Right renal cortex interstitium (tissue), 3 donors: ENCODE measurements around the gene NTN4. TPM values are rescaled to one million over a fixed set of nuclear protein-coding genes. Genes with fewer than 3 reads are reported as not detected.
"Not testable (repeated sequence)": the region's sequence is repeated elsewhere in the genome, so short reads cannot be mapped to it uniquely, and the experiment has no call there.

ENCODE experiments used
- DNase-seq, 3 donors: peaks; one replicate each; pipeline ENCODE4 v3.0.0-alpha.2; 2013; ENCODE audit warnings: low read depth in 3 of 3, low spot score in 2 of 3
- polyA plus RNA-seq, 3 donors: library from polyadenylated mRNA; unstranded; fragments of 120-200 nt; gene quantifications; one replicate each; pipeline ENCODE4 v1.2.1, GENCODE V29; 2013; ENCODE audit not compliant: insufficient read length in 3 of 3

NTN4 gene
- polyA plus RNA-seq, 3 donors = 99.0 to 133 (median 114) TPM

- DNase-seq = no peak
Observed at GRCh38 chr12:95718006-95718431, 72.5 kb downstream of the NTN4 start.

- DNase-seq = no peak
Observed at GRCh38 chr12:95717316-95717928, 73.1 kb downstream of the NTN4 start.

DNA sequence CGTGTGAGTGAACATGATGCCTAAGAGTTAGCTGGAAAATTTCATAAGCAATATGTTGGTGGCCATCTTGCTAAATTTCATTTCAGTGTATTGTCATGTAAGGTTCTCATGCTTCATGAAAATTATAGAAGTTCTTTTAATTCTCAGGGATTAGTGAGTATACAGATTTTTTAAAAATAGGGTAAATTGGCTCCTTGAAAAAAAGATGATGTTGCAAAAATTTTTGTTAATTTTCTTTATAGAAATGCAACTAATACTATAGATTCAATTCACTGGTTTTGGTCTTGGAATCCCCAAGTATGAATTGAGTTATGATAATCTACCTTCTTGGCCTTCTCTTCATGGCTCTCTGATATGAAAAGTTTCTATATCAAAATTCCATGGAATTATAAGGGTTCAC lies 75.4 kb downstream of the NTN4 start:
- no peak for DNase-seq

- DNase-seq = no peak
Observed at GRCh38 chr12:95712269-95712668, 78.3 kb downstream of the NTN4 start.

DNA sequence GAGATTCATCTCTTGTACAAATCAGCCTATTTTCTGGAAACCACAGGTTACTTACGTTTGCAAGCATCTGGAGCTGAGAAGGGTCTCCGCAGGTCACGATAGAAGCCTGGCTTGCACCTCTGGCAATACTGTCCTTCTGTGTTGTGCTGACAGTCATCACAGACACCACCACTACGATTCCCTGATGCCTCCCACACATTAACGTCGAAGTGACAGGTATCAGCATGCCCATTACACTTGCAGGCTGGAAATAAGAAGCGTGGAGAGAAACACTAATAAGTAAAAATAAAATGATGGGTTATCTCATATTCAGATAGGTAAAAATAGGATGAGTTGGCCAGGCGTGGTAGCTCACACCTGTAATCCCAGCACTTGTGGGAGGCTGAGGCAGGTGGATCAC lies 80.2 kb downstream of the NTN4 start:
- no peak for DNase-seq

GRCh38 chr12:95709152-95709551 lies 81.4 kb downstream of the NTN4 start:
- no peak for DNase-seq

DNA sequence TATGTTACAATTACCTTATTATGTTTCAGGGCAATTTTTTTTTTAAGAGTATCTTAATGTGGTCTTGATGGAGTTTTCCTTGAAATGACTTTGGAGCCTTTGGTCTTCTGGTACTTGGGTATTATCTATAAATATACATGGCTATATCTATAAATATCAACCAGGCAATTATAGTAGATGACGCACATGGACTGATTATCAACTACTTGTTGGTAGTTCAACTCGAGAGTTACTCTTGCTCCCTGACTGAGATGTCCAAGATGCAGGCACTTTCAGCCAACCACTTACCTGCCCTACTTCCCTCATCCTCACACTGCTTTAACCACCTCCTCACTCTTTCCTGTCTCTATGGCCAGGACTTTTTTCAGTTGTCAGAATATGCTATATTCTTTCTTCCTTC lies 85.4 kb downstream of the NTN4 start:
- no peak for DNase-seq

- DNase-seq = no peak
Observed at GRCh38 chr12:95703986-95704385, 86.6 kb downstream of the NTN4 start.

DNA sequence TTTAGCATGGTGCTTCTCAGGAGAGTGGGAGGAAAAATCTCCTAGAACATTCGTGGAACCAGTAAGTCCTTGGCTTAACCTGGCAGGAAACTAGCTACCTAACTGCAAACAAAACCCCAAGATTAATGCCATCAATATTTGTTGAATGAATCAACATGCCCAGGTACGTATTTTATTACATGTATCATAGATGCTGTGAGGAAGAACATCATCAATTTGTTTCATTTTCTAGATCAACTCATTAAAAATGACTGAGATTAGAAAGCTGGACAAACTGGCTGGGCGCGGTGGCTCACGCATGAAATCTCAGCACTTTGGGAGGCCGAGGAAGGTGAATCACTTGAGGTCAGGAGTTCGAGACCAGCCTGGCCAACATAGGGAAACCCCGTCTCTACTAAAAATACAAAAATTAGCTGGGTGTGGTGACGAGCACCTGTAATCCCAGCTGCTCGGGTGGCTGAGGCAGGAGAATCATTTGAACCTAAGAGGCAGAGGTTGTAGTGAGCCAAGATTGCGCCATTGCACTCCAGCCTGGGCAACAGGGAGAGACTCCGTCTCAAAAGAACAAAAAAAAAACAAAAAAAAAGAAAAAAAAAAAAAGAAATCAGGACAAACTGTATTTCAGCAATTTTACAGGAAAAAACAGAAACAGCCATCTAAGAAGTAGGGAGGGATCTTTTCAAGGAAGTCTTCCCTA lies 88.7 kb downstream of the NTN4 start:
- DNase-seq = no peak

- no peak for DNase-seq
Observed at GRCh38 chr12:95701275-95701674, 89.3 kb downstream of the NTN4 start.

DNA sequence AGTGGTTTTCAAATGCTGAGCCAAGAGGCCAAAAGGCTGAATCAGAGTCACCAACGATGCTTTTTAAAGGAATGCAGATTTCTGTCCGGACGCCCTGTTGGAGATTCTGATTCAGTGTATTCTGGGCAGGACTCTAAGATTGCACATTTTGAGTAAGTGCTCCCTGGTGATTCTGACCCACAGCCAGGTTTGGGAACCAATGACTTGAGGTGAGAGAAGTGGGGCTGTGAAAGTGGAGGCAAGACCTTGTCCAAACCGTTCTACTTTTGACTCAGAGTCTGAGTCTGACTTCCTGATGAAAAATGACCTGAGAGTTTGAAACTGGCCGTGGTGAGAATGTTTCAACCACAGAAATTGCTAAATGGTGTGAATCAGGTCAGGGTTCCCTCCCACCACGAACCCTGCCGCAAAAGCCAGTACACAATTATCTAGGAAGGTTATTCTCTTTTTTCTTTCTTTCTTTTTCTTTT lies 90.2 kb downstream of the NTN4 start:
- DNase-seq = no peak

DNA sequence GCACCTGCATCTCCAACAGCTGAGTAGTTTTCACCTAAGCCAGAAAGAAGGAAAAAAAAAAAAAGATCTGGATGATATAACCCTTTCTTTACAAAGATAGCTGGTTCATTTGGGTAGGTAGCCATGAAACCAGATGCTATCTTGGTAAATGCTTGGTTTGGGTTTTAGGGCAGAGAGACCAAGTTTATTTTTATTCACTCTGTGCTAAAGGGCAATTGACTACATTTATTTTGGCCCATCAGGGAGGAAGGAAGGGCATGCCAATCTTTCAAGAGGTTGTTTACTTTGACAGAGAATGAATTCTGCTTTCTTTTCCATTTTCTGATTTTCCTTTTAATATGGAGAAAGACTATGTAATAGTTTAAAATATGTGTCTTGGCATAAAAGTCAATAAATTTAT lies 91.0 kb downstream of the NTN4 start:
- DNase-seq = no peak

DNA sequence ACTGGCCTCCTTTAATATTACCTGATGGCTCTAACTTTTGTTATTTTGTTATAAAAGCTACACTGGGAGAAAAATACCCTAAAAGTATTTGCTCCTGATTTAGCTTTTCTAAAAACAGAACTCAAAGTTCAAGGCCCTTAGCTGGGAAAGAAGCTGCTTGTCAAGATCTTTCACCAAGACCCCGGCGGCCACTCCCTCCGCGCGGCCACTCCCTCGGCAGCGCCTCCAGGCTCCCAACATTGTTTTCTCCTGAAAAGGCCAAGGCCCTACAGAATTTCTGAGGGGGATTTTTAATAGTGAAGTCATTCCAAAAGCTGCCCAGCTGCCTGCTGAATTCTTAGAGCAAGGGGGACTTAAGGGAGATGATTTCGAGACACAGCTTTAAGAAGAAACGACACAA lies 96.4 kb downstream of the NTN4 start:
- no peak for DNase-seq

- DNase-seq = no peak
Observed at GRCh38 chr12:95693689-95694088, 96.9 kb downstream of the NTN4 start.

DNA sequence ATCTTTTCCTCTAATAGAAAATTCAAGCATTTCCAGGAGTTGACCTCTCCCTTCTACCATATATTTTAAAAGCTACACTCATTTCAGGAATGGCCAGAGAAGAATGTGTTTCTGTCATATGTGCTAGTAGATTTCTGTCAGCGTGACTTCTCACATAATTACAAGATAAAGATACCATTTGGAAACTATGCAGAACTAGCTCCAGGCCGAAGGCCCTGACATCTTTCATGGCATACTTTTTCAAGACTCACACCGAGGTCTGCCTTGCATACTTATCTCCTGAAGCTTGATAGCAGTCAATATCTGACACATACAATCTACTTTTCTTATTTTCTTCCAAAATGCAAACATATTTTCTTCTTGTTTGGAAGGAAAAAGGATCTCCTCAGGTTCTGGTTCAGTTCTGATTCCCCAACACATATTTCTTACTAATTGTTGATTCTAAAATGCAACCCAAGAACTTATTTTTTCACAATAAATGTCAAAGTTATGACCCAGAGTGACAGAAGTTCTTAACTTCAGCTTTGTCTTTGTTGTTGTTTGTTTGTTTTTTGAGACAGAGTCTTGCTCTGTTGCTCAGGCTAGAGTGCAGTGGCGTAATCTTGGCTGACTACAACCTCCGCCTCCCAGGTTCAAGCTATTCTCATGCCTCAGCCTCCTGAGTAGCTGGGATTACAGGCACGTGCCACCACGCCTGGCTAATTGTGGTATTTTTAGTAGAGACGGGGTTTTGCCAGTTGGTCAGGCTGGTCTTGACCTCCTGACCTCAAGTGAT lies 99.5 kb downstream of the NTN4 start:
- no peak for DNase-seq

DNA sequence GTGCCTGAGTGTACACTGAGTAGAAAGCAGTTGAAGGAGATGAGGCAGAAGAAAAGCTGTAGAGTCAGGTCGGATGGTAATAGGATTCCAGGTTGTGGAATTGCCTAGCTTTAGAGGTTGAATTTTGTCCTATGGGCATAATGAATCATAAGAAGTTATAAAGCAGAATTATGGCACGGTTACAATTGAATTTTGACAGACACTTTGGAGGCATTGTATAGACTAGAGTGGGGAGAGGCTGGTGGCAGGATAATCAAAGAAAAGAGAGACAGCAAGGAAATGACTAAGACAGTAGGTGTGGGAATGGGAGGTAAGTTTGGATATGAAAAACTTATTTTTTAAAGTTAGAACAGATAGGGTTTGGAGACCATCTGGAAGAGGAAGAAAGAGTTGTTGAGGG lies 102.6 kb downstream of the NTN4 start:
- DNase-seq = no peak

DNA sequence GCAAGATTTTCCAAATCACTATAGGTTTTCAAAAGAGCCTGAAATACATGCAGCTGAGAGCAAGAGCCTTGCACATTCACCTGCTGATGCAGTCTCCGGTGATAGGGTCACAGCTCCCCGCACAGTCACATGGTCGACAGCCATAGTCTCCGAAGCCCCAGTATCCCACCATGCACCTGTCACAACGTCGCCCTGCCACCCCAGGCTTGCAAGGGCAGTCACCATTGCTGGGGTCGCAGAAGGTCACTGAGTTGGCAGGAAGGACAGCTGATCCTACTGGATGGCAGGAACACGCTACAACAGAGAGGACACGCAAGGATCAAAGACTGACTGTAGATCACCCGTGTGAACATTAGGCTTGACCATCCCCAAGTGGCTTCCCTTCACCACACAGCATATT lies 107.1 kb downstream of the NTN4 start:
- no peak for DNase-seq

- no peak for DNase-seq
Observed at GRCh38 chr12:95681210-95681765, 109.3 kb downstream of the NTN4 start.

GRCh38 chr12:95678684-95679083 lies 111.9 kb downstream of the NTN4 start:
- no peak for DNase-seq

DNA sequence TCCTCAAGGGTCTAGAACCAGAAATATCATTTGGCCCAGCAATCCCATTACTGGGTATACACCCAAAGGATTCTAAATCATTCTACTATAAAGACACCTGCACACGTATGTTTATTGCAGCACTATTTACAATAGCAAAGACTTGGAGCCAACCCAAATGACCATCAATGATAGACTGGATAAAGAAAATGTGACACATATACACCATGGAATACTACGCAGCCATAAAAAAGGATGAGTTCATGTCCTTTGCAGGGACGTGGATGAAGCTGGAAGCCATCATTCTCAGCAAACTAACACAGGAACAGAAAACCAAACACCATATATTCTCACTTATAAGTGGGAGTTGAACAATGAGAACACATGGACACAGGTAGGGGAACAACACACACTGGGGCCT lies 112.8 kb downstream of the NTN4 start:
- not testable (repeated sequence) for DNase-seq

- DNase-seq = peak in 2 of 3 donors; percentile 15 to 26
Observed at GRCh38 chr12:95674631-95675030, 115.9 kb downstream of the NTN4 start.
